Dendritic cell treated with granulocyte-macrophage colony-stimulating factor and Interleukin-4, amounts not matched to agents 40 ng/mL and 50 ng/mL, for 4 days (primary cell): Measurements from ENCODE around the gene HDAC4.

Source experiments
- H3K27ac Mint-ChIP-seq: one replicate; pipeline ENCODE4 v1.8.0; 2022; ENCODE audit warnings: mild to moderate bottlenecking, mixed read lengths
- H3K27me3 Mint-ChIP-seq: one replicate; pipeline ENCODE4 v1.8.0; 2022; ENCODE audit warnings: mild to moderate bottlenecking, mixed read lengths
- H3K36me3 Mint-ChIP-seq: one replicate; pipeline ENCODE4 v1.8.0; 2022; ENCODE audit warnings: low read depth, mixed read lengths
- H3K4me1 Mint-ChIP-seq: one replicate; pipeline ENCODE4 v1.8.0; 2022; ENCODE audit warnings: low read depth, mixed read lengths
- H3K4me3 Mint-ChIP-seq: one replicate; pipeline ENCODE4 v1.8.0; 2022; ENCODE audit warnings: mild to moderate bottlenecking, moderate library complexity, mixed read lengths
- H3K9me3 Mint-ChIP-seq: one replicate; pipeline ENCODE4 v1.8.0; 2022; ENCODE audit warnings: mixed read lengths
- intact Hi-C: fragments of 100-400 bp; cut with micrococcal nuclease; formaldehyde crosslinking; loops from one replicate; pipeline ENCODE4 v1.15.0; 2022

HDAC4 gene

GRCh38 chr2:239027391-239028252, 373.2 kb downstream of the HDAC4 start:
- H3K4me1 Mint-ChIP-seq: no peaks in the 10 kb centered on the region
- intact Hi-C loops: no loop called here
- no peak overlapping the region for H3K27ac Mint-ChIP-seq
- H3K27me3 Mint-ChIP-seq: peaks cover 21% of the 10 kb centered on the region
- no peaks in the 10 kb centered on the region for H3K9me3 Mint-ChIP-seq
- no peaks in the 10 kb centered on the region for H3K36me3 Mint-ChIP-seq
- H3K4me3 Mint-ChIP-seq: no peak overlapping the region

GRCh38 chr2:239026711-239027361, 374.0 kb downstream of the HDAC4 start:
- H3K4me1 Mint-ChIP-seq: no peaks in the 10 kb centered on the region
- intact Hi-C loops: no loop called here
- peaks cover 18% of the 10 kb centered on the region for H3K27me3 Mint-ChIP-seq
- H3K4me3 Mint-ChIP-seq: no peak overlapping the region
- H3K36me3 Mint-ChIP-seq: no peaks in the 10 kb centered on the region
- no peaks in the 10 kb centered on the region for H3K9me3 Mint-ChIP-seq
- no peak overlapping the region for H3K27ac Mint-ChIP-seq

DNA sequence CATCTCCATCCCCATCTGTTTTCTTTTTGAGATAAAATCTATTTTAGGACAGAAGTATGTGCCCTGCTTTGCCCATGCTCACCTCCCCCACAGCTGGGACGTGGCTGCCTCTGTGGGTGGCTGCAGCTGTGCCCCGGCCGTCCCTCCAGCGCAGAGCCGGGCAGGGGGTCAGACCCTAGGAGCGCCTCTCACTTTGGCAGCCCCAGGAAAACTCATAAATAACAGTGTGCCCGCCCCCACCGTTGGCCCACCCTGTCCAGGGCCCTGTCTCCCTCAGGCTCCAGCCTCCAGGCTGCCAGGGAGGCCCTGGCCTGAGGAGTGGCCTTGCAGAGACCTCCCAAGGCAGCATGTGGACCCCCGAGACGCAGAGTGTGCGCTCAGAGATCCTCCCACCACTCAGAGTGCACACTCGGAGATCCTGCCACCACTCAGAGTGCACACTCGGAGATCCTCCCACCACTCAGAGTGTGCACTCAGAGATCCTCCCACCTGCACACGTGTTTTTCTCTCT, 374.8 kb downstream of the HDAC4 start:
- peaks cover 15% of the 10 kb centered on the region for H3K27me3 Mint-ChIP-seq
- H3K36me3 Mint-ChIP-seq: no peaks in the 10 kb centered on the region
- H3K27ac Mint-ChIP-seq: no peak overlapping the region
- H3K4me1 Mint-ChIP-seq: no peaks in the 10 kb centered on the region
- H3K4me3 Mint-ChIP-seq: no peak overlapping the region
- H3K9me3 Mint-ChIP-seq: no peaks in the 10 kb centered on the region
- intact Hi-C loops: no loop called here

DNA sequence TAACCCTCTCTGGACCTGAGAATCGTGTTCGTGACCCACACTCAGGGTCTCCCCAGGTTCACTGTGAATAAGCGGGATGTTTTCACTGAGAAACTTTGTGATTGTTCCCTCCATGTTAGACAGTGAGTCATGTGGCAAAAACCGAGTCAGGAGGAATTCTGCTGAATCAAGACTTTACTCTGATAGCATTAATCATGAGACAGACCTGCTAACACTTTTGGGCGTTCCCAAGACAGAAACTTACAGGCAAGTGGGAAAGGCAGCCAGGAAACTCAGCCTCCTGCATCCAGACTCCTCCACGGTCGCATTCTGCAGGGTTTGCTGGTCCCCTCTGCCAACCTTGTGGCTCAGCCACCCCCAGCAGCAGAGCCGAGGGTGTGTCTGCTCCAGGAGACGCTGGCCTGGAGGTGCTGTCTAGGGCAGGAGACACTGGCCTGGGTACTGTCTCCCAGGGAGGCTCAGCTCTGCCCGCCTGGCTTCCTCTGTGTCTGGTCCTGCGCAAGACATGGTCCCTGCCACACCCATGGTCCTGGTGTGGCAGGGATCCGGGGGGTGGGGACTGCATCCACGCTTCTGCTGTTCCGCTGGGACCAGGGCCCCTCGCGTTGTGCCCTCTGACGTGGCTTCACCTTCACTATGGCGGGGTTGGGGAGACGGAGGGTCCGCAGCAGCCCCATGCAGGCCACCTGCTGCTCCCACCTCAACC, 375.6 kb downstream of the HDAC4 start:
- Mint-ChIP-seq H3K9me3 (no peaks in the 10 kb centered on the region), H3K27me3 (peaks cover 12% of the 10 kb centered on the region), H3K27ac (no peak overlapping the region), H3K36me3 (no peaks in the 10 kb centered on the region), H3K4me1 (no peaks in the 10 kb centered on the region), H3K4me3 (no peak overlapping the region)
- intact Hi-C loops: no loop called here

DNA sequence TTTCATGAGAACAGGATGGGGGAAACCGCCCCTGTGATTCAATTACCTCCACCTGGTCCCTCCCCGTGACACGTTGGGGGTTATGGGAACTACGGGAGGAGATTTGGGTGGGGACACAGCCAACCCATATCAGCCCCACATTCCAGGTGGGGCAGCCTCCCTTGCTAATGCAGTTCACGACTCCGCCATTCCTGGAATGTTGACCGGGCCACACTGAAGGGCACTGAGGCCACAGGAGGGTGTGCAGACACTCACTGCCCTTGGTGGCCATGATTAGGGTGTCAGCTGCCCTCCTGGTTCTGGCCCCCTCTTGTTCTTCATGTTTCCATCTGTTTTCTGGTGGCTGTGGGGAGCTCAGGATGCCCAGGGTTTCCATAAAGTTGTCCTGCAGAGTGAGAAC, 376.6 kb downstream of the HDAC4 start:
- no peaks in the 10 kb centered on the region for H3K4me1 Mint-ChIP-seq
- no peak overlapping the region for H3K4me3 Mint-ChIP-seq
- no peak overlapping the region for H3K27ac Mint-ChIP-seq
- H3K27me3 Mint-ChIP-seq: peaks cover 11% of the 10 kb centered on the region
- intact Hi-C loops: no loop called here
- H3K9me3 Mint-ChIP-seq: no peaks in the 10 kb centered on the region
- H3K36me3 Mint-ChIP-seq: no peaks in the 10 kb centered on the region

- no peak overlapping the region for H3K4me3 Mint-ChIP-seq
- peaks cover 9% of the 10 kb centered on the region for H3K27me3 Mint-ChIP-seq
- no peaks in the 10 kb centered on the region for H3K9me3 Mint-ChIP-seq
- intact Hi-C loops: no loop called here
- H3K27ac Mint-ChIP-seq: no peak overlapping the region
- no peaks in the 10 kb centered on the region for H3K36me3 Mint-ChIP-seq
- no peaks in the 10 kb centered on the region for H3K4me1 Mint-ChIP-seq
Measured at GRCh38 chr2:239022437-239023260, 378.2 kb downstream of the HDAC4 start.

DNA sequence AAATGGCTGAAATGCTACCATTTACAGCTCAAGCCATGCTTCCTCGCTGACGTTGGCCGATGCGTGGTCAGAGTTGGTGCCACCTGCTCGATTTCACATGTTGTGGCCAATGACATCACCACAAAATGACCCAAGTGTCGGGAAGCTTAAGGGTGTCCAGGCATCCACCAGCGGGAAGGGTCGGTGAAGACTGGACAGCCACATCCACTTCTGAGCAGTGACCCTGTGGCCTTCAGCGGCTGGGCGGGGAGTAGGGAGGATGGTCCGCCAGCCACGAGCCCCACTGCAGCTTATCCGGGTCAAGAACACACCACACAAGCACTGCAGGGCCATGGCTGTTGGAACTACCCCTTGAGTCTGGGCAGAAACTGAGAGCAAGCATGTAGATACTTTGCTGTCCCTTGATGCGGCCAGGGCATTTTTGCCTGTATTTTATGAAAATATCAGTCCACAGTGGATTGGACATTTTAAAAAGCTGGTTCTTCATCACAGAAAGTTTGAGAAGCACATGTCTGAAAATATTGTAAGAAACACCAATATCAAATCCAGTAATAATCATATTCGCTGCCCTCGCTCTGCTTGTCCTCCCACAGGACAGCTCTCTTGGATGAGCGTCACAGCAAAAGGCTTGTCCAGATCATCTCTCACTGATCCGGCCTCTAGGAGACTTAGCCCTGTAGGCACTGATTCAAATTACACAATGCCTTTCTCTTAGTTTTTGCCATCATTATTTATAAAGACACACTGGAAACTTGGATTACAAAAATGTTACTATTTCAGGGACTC, 379.0 kb downstream of the HDAC4 start:
- H3K27me3 Mint-ChIP-seq: peaks cover 9% of the 10 kb centered on the region
- no peaks in the 10 kb centered on the region for H3K4me1 Mint-ChIP-seq
- intact Hi-C loops: no loop called here
- H3K4me3 Mint-ChIP-seq: no peak overlapping the region
- no peaks in the 10 kb centered on the region for H3K9me3 Mint-ChIP-seq
- H3K27ac Mint-ChIP-seq: no peak overlapping the region
- H3K36me3 Mint-ChIP-seq: no peaks in the 10 kb centered on the region

DNA sequence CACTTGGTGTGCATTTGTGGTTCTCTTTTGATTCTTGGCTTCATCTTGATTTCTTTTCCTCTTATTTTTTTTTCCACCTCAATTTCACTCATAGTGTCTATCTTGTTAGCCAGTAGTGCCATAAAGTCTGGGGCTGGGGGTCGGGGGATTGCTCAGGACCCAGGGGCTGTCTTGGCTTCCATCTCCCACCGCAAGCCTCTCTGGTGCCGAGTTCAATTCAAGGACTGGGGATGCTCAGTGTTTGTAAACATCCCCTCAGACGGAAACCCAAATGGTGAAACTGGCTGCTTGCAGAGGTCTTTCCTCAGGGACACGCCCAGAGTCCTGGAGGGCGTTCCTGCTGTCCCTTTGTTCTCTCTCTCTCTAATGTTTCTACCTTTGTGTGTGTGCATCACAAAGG, 379.6 kb downstream of the HDAC4 start:
- H3K27ac Mint-ChIP-seq: no peak overlapping the region
- H3K4me1 Mint-ChIP-seq: no peaks in the 10 kb centered on the region
- no peak overlapping the region for H3K4me3 Mint-ChIP-seq
- no peaks in the 10 kb centered on the region for H3K9me3 Mint-ChIP-seq
- intact Hi-C loops: no loop called here
- no peaks in the 10 kb centered on the region for H3K36me3 Mint-ChIP-seq
- peaks cover 9% of the 10 kb centered on the region for H3K27me3 Mint-ChIP-seq

GRCh38 chr2:239020541-239021041, 380.2 kb downstream of the HDAC4 start:
- Mint-ChIP-seq H3K4me3 (no peak overlapping the region), H3K27ac (no peak overlapping the region), H3K27me3 (peaks cover 9% of the 10 kb centered on the region), H3K4me1 (no peaks in the 10 kb centered on the region), H3K36me3 (no peaks in the 10 kb centered on the region), H3K9me3 (no peaks in the 10 kb centered on the region)
- intact Hi-C loops: no loop called here

DNA sequence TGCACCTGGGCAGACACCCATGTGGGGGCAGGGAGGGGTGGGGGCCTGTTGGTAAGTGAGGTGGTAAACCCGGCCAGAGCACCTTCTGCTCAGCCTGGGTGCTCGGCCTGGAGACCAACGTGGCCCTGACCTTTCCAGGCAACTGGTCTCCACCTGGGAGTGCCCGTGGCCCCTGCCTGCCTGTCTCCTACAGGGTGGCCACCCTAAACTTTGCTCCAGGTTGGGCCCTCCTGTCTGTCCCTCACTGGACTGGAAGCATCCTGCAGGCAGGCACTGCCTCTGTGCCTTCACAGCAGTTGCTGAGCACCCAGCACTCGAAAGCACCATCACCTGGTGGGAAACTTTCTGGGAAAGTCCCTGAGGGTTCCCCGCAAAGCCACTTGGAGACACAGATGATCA, 381.6 kb downstream of the HDAC4 start:
- no peak overlapping the region for H3K27ac Mint-ChIP-seq
- no peaks in the 10 kb centered on the region for H3K4me1 Mint-ChIP-seq
- intact Hi-C loops: no loop called here

DNA sequence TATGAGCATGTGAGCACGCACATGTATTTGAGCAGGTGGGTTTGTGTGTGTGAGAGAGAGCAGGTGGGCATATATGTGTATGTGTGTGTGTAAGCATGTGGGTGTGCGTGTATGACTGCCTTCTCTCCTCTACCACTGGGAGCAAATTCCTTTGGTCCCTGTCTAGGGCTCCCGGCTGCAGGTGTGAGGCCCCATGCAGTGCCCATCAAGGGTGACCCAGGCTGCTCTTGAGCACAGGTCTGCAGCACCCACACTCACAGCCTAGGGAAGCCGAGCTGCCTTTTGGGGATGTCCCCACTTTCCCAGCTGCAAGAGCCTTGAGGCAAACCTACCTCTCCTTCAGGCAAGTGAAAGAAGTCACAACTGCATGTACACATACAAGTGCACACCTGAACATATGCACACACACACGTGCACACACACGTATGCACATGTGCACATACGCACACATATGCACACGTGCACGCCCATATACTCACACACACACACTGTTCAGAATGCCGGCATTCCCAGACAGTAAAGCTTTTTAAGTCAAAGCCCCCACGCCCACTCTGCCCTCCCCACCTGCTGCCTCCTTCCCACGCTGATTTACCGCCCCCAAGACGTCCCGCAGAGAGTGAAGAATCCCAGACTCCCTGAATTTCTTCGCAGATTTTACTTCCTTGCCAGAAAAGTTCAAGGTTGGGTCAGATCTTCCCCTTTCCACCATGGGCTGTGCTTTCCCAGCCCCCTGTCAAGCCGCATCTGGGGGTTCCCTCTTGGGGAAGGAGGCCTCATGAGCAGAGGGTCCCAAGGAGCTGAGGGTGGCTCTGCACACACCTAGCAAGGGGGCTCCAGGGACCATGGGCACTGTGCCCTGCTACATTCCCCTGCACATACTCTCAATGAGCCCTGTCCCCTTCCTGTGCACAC, 382.3 kb downstream of the HDAC4 start:
- intact Hi-C loops: no loop called here
- Mint-ChIP-seq H3K4me1 (no peaks in the 10 kb centered on the region), H3K4me3 (no peak overlapping the region), H3K27me3 (peaks cover 5% of the 10 kb centered on the region), H3K9me3 (no peaks in the 10 kb centered on the region), H3K27ac (no peak overlapping the region), H3K36me3 (no peaks in the 10 kb centered on the region)

More for the DNA sequence above, 381.6 kb downstream of the HDAC4 start:
- Mint-ChIP-seq H3K4me3 (no peak overlapping the region), H3K27me3 (peaks cover 9% of the 10 kb centered on the region), H3K36me3 (no peaks in the 10 kb centered on the region), H3K9me3 (no peaks in the 10 kb centered on the region)

DNA sequence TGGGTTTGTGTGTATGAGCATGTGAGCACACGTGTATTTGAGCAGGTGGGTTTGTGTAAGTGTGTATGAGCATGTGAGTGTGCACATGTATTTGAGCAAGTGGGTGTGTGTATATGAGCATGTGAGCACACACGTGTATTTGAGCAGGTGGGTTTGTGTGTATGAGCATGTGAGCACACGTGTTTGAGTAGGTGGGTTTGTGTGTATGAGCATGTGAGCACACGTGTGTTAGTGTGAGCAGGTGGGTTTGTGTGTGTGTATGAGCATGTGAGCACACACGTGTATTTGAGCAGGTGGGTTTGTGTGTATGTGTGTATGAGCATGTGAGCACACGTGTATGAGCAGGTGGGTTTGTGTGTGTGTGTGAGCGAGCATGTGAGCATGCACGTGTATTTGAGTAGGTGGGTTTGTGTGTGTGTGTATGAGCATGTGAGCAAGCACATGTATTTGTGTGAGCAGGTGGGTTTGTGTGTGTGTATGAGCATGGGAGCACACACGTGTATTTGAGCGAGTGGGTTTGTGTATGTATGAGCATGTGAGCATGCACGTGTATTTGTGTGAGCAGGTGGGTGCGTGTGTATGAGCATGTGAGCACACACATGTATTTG, 383.2 kb downstream of the HDAC4 start:
- H3K27me3 Mint-ChIP-seq: peaks cover 2% of the 10 kb centered on the region
- H3K4me1 Mint-ChIP-seq: no peaks in the 10 kb centered on the region
- no peaks in the 10 kb centered on the region for H3K9me3 Mint-ChIP-seq
- no peak overlapping the region for H3K27ac Mint-ChIP-seq
- intact Hi-C loops: no loop called here
- no peaks in the 10 kb centered on the region for H3K36me3 Mint-ChIP-seq
- H3K4me3 Mint-ChIP-seq: no peak overlapping the region
